Measurements from ENCODE around the gene CEP170.
A peak's percentile ranks its signal among the peaks of the same experiment; 100 is the strongest.
"Not testable (repeated sequence)": the region's sequence is repeated elsewhere in the genome, so short reads cannot be mapped to it uniquely, and the experiment has no call there.

The CEP170 gene

GRCh38 chr1:243236604-243237252 is 18.4 kb downstream of the CEP170 start:
- no peak for DNase-seq

- DNase-seq = no peak
Measured at GRCh38 chr1:243234978-243235647, 20.0 kb downstream of the CEP170 start.

DNA sequence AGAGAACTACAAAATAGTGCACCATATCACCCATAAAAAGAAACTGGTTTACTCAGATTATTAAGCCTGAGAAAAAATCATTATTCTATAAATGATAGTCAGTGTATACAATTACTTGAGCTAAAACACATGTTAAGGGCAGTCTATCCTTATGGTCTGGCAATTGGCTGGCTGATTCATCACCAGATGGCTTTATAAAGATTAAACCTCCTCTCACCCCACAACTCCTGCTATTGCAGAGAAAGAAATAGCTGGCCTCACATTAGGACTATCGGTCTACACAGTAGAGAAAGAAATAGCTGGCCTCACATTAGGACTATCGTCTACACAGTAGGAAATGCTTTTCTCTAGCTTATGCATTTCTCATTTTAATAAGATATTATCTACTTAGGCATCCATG is 21.2 kb downstream of the CEP170 start:
- DNase-seq = no peak

GRCh38 chr1:243230914-243231313 is 24.2 kb downstream of the CEP170 start:
- no peak for DNase-seq

- no peak for DNase-seq
Measured at GRCh38 chr1:243229526-243229925, 25.6 kb downstream of the CEP170 start.

- no peak for DNase-seq
Measured at GRCh38 chr1:243227622-243228021, 27.5 kb downstream of the CEP170 start.

- DNase-seq = no peak
Measured at GRCh38 chr1:243218059-243218458, 37.0 kb downstream of the CEP170 start.

GRCh38 chr1:243217349-243217748 is 37.7 kb downstream of the CEP170 start:
- DNase-seq = no peak

GRCh38 chr1:243216741-243217140 is 38.3 kb downstream of the CEP170 start:
- DNase-seq = no peak

- not testable (repeated sequence) for DNase-seq
Measured at GRCh38 chr1:243215276-243215875, 39.7 kb downstream of the CEP170 start.

DNA sequence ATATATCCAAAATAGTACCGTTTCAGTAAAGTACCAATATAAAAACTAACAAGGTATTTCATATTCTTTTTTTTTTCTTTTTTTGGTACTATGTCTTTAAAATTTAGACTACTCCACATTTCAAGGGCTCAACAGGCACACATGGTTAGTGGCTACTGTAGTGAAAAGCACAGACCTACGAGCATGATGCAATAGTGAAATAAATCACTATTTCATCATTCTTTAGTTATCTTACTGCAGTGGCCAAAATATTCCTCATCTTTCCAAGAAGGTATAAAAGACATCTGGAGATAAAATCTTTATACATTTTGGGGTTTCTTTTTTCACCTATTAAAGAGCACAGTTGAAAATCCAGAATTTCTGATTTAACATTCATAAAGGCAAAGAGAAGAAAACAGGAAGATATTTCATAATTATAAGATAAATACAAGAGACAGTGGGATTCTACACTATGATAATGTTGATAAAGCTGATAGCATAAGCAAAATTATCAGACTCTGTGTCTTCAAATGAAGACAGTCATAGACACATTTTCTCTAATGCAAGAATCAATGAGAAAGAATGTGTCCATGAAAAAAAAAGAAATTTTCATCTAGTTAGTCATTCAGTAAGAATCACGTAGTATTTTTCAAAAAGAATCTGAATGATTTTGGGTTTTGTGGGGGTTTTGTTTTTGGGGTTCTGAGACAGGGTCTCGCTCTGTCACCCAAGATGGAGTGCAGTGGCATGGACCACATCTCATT is 41.9 kb downstream of the CEP170 start:
- DNase-seq = no peak

DNA sequence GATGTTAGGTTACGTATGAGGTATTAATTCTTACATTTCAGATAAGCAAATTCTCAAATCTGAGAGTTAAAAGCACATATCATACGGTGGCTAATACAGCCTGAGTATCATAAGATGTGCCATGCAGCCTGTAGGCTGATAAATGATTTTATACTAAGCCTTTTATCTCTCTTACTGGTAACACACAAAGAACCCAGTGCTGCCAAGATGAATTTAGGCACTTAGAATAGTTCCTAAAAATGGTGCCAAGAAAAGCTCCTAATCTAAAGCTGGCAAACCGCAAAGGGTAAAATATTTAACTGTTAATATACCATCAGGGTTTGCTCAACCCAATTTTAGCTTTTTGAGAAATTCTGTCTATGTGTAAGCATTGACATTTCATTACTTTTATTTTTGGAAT is 43.1 kb downstream of the CEP170 start:
- DNase-seq = not testable (repeated sequence)

GRCh38 chr1:243205026-243205501 is 50.0 kb downstream of the CEP170 start:
- DNase-seq = not testable (repeated sequence)

DNA sequence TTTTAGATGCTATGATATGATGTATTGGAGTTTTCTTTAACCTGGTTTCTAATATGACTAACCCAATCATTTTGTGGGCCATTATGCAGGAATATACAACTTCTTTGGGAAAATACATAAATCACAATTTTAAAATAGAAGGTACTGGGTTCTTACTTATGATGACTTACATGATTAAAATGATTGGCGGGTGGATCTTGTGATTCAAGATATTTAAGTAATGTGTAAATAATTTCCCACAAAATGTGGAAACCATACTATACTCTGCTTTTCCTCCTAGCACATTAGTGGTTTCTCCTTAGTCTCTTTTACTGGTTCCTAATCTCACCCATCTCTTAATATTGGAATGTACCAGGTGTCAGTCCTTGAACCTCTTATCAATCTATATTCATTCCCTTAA is 50.7 kb downstream of the CEP170 start:
- DNase-seq = not testable (repeated sequence)

DNA sequence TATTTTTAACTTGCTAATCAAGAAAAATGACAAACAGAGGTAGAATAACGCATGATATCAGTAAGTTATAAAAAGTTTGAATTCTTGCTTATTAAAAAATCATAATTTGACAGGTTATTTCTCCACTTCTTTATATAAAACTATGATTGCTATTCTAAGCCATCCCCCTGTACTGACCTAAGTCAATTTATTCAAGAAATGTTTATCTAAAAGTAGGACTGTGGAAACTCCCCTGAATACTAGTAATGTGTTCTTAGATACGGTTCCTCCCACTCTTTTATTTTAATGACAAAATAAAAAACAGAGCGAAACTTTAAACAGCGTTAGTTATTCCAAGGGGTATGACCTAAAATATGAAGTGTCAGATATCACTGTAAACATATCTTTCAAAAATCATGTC is 51.9 kb downstream of the CEP170 start:
- not testable (repeated sequence) for DNase-seq

GRCh38 chr1:243201316-243201715 is 53.8 kb downstream of the CEP170 start:
- not testable (repeated sequence) for DNase-seq

DNA sequence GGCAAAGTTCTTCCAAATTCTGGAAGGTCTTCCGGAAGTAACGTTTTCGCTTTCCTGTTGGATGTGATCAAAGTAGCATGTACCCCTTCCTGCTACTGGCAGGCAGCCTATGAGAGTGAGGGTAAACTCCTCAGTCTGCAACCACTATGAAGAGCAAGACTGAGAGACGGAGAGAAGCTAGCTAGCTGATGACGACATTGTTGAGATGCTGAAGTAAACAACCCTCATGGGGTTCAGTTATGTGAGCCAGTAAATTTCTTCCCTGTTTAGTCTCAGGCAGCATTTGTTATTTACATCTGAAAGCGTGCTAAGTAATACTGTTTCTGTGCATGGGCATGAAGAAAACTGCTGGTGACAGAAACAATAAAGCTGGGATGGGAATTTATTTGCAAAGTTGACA is 57.6 kb downstream of the CEP170 start:
- DNase-seq = not testable (repeated sequence)

DNA sequence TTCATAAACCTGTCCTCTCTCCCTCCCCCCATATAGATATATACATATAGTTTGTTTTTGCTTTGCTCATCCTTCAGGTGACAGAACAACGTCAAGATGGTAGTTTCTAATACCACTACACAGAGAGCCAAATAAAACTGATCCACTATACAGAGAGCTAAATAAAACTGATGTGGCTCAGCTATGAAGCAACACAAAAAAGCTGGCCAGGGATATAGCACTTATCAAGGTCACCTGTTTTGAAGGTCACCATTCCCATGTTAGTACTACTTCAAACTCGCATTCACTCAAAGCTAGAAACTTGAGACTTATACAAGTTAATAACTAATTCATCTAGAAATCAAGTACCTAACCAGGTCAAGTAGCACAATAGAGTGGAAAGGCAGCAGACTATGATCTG is 61.8 kb downstream of the CEP170 start:
- DNase-seq = not testable (repeated sequence)

DNA sequence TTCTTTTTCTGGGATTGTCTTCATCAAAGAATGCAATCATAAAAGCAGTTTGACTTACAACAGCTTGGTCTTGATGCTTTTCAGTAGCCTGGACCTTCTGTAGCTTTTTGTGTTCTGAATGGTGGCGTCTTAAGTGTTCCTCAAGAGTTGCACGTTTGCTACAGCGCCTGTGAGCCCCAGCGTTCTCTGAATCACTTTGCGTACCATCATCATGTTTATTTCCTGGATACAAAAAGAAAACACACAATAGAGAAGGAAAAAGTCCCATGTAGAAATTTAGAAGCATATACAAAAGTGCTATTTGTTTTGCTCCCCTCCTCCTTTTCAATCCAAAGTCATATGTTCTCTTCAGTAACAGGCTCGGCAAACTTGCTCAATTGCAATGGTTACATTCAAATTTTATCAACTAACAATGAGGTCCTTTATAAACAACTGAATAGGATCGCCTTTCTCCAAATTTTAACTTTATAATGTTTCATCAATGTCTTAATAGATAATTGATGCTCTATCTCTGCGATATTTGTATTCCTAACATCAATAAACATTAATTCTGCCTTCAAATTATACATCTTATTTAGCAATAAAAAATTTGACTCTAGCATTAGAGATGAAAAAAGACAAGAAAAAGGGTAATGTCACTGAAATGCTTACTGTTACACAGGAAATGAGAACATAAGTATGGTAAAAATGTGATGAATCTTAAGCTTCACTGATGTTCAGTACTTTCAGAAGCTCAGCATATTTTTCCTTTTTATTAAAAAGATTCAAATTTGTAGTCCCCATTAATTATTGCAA is 68.7 kb downstream of the CEP170 start:
- peak in 7 of 51 donors; percentile 2 to 52 (median 4) for DNase-seq

GRCh38 chr1:243184787-243185186 is 70.3 kb downstream of the CEP170 start:
- DNase-seq = not testable (repeated sequence)

- not testable (repeated sequence) for DNase-seq
Measured at GRCh38 chr1:243183661-243184060, 71.4 kb downstream of the CEP170 start.

All from hypothalamus (tissue), 51 donors.